ENCODE results near the gene PTGFRN. TPM values are rescaled to one million over a fixed set of nuclear protein-coding genes. Genes with fewer than 3 reads are reported as not detected.
"Not testable (repeated sequence)": the region's sequence is repeated elsewhere in the genome, so short reads cannot be mapped to it uniquely, and the experiment has no call there.

The PTGFRN gene
- total RNA-seq, 1 experiment from 2014 or later, result 50.5 TPM

- in situ Hi-C loops (cut with HindIII; ENCODE audit: low sequenced_read_pairs), result no loop called here
- no peak for DNase-seq (ENCODE audit: low spot score)
Observed at GRCh38 chr1:116933606-116934515, 24.1 kb downstream of the PTGFRN start.

- no peak for DNase-seq (ENCODE audit: low spot score)
- in situ Hi-C loops (cut with HindIII; ENCODE audit: low sequenced_read_pairs), result no loop called here
Observed at GRCh38 chr1:116934586-116935207, 25.0 kb downstream of the PTGFRN start.

- DNase-seq (ENCODE audit: low spot score), result no peak
- in situ Hi-C loops (cut with HindIII; ENCODE audit: low sequenced_read_pairs), result no loop called here
Observed at GRCh38 chr1:116938216-116938615, 28.5 kb downstream of the PTGFRN start.

- in situ Hi-C loops (cut with HindIII; ENCODE audit: low sequenced_read_pairs); DNase-seq (ENCODE audit: low spot score): not testable (repeated sequence)
Observed at GRCh38 chr1:116939780-116940543, 30.2 kb downstream of the PTGFRN start.

- in situ Hi-C loops (cut with HindIII; ENCODE audit: low sequenced_read_pairs), result no loop called here
- no peak for DNase-seq (ENCODE audit: low spot score)
Observed at GRCh38 chr1:116940814-116941599, 31.3 kb downstream of the PTGFRN start.

GRCh38 chr1:116941670-116942069 lies 32.0 kb downstream of the PTGFRN start:
- in situ Hi-C loops (cut with HindIII; ENCODE audit: low sequenced_read_pairs), result no loop called here
- DNase-seq (ENCODE audit: low spot score), result no peak

GRCh38 chr1:116942344-116942743 lies 32.6 kb downstream of the PTGFRN start:
- in situ Hi-C loops (cut with HindIII; ENCODE audit: low sequenced_read_pairs), result no loop called here
- DNase-seq (ENCODE audit: low spot score), result no peak

- in situ Hi-C loops (cut with HindIII; ENCODE audit: low sequenced_read_pairs), result no loop called here
- no peak for DNase-seq (ENCODE audit: low spot score)
Observed at GRCh38 chr1:116943438-116943837, 33.7 kb downstream of the PTGFRN start.

GRCh38 chr1:116944613-116945012 lies 34.9 kb downstream of the PTGFRN start:
- in situ Hi-C loops (cut with HindIII; ENCODE audit: low sequenced_read_pairs), result no loop called here
- no peak for DNase-seq (ENCODE audit: low spot score)

- no peak for DNase-seq (ENCODE audit: low spot score)
- in situ Hi-C loops (cut with HindIII; ENCODE audit: low sequenced_read_pairs), result no loop called here
Observed at GRCh38 chr1:116945421-116945820, 35.7 kb downstream of the PTGFRN start.

- DNase-seq (ENCODE audit: low spot score), result no peak
- in situ Hi-C loops (cut with HindIII; ENCODE audit: low sequenced_read_pairs), result no loop called here
Observed at GRCh38 chr1:116945996-116946395, 36.3 kb downstream of the PTGFRN start.

- no peak for DNase-seq (ENCODE audit: low spot score)
- in situ Hi-C loops (cut with HindIII; ENCODE audit: low sequenced_read_pairs), result no loop called here
Observed at GRCh38 chr1:116947092-116947860, 37.6 kb downstream of the PTGFRN start.

- DNase-seq (ENCODE audit: low spot score), result no peak
- in situ Hi-C loops (cut with HindIII; ENCODE audit: low sequenced_read_pairs), result no loop called here
Observed at GRCh38 chr1:116948046-116948445, 38.3 kb downstream of the PTGFRN start.

- DNase-seq (ENCODE audit: low spot score), result no peak
- in situ Hi-C loops (cut with HindIII; ENCODE audit: low sequenced_read_pairs), result no loop called here
Observed at GRCh38 chr1:116948642-116949041, 38.9 kb downstream of the PTGFRN start.

GRCh38 chr1:116949213-116949985 lies 39.7 kb downstream of the PTGFRN start:
- no peak for DNase-seq (ENCODE audit: low spot score)
- in situ Hi-C loops (cut with HindIII; ENCODE audit: low sequenced_read_pairs), result no loop called here

- in situ Hi-C loops (cut with HindIII; ENCODE audit: low sequenced_read_pairs), result no loop called here
- DNase-seq (ENCODE audit: low spot score), result no peak
Observed at GRCh38 chr1:116950517-116951199, 40.9 kb downstream of the PTGFRN start.
